HL-60 (cell line): ENCODE measurements around the gene DISP3.

ENCODE experiments used
- GABPA ChIP-seq: IDR thresholded peaks from 2 replicates; pipeline ENCODE4 v1.6.1; 2012; ENCODE audit warnings: low read depth
- POLR2AphosphoS5 ChIP-seq: IDR thresholded peaks from 2 replicates; pipeline ENCODE4 v1.6.1; 2012; ENCODE audit warnings: low read depth
- SPI1 ChIP-seq: IDR thresholded peaks from 2 replicates; pipeline ENCODE4 v1.6.1; 2012; ENCODE audit warnings: low read depth, mild to moderate bottlenecking, borderline replicate concordance
- TF ChIP-seq, protein P1 (sequence below): IDR thresholded peaks from one replicate; pipeline ENCODE4 v1.5.1; 2011; ENCODE audit warnings: low read length, control low read depth, inconsistent platforms; ENCODE audit not compliant: insufficient read depth
- TF ChIP-seq, protein P2 (sequence below): IDR thresholded peaks from 2 replicates; pipeline ENCODE4 v1.6.1; 2012; ENCODE audit warnings: low read depth; ENCODE audit not compliant: insufficient replicate concordance

DNA sequence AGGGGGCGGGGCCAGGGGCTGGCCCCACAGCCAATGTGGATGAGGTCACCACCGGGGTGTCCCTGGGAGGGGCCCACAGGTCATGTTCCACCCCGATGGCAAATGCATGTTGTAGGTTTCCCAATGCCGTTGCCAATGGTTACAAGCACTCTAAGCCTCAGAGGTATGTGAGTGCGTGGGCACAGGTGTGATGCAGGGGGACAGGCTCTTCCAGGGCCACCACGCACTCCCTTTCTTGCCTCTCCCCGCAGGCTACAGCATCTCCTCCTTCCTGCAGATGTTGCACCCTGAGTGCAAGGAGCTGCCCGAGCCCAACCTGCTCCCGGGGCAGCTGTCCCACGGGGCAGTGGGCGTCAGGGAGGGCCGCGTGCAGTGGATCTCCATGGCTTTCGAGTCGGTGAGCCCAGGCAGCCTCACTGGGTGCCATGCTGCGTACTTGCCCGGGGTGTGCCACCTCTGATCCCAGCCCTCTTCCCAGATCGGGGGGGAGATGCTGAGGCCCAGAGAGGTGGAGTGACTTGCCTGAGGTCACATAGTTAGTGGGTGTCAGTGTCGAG is 52.4 kb downstream of the DISP3 start:
- TF ChIP-seq GABPA (no peak), POLR2AphosphoS5 (no peak), SPI1 (no peak)
- TF ChIP-seq, protein P1, sequence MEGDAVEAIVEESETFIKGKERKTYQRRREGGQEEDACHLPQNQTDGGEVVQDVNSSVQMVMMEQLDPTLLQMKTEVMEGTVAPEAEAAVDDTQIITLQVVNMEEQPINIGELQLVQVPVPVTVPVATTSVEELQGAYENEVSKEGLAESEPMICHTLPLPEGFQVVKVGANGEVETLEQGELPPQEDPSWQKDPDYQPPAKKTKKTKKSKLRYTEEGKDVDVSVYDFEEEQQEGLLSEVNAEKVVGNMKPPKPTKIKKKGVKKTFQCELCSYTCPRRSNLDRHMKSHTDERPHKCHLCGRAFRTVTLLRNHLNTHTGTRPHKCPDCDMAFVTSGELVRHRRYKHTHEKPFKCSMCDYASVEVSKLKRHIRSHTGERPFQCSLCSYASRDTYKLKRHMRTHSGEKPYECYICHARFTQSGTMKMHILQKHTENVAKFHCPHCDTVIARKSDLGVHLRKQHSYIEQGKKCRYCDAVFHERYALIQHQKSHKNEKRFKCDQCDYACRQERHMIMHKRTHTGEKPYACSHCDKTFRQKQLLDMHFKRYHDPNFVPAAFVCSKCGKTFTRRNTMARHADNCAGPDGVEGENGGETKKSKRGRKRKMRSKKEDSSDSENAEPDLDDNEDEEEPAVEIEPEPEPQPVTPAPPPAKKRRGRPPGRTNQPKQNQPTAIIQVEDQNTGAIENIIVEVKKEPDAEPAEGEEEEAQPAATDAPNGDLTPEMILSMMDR: no peak
- TF ChIP-seq, protein P2, sequence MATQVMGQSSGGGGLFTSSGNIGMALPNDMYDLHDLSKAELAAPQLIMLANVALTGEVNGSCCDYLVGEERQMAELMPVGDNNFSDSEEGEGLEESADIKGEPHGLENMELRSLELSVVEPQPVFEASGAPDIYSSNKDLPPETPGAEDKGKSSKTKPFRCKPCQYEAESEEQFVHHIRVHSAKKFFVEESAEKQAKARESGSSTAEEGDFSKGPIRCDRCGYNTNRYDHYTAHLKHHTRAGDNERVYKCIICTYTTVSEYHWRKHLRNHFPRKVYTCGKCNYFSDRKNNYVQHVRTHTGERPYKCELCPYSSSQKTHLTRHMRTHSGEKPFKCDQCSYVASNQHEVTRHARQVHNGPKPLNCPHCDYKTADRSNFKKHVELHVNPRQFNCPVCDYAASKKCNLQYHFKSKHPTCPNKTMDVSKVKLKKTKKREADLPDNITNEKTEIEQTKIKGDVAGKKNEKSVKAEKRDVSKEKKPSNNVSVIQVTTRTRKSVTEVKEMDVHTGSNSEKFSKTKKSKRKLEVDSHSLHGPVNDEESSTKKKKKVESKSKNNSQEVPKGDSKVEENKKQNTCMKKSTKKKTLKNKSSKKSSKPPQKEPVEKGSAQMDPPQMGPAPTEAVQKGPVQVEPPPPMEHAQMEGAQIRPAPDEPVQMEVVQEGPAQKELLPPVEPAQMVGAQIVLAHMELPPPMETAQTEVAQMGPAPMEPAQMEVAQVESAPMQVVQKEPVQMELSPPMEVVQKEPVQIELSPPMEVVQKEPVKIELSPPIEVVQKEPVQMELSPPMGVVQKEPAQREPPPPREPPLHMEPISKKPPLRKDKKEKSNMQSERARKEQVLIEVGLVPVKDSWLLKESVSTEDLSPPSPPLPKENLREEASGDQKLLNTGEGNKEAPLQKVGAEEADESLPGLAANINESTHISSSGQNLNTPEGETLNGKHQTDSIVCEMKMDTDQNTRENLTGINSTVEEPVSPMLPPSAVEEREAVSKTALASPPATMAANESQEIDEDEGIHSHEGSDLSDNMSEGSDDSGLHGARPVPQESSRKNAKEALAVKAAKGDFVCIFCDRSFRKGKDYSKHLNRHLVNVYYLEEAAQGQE: no peak
